Karpas-422 (cell line): ENCODE data around the gene WSCD2. TPM values are rescaled to one million over a fixed set of nuclear protein-coding genes. Genes with fewer than 3 reads are reported as not detected.

ENCODE experiments used
- DNase-seq: peaks from one replicate; pipeline ENCODE4 v3.0.0-alpha.2; 2015
- H2AFZ ChIP-seq: fragments of 200-600 bp; sonication (generic); 2 replicates; pipeline ENCODE4 v1.6.1; 2014; ENCODE audit warnings: antibody characterized with exemption, low read length, mixed read lengths
- H3K27ac ChIP-seq: fragments of 200-600 bp; sonication (generic); 2 replicates; pipeline ENCODE4 v1.5.1; 2014; ENCODE audit warnings: mild to moderate bottlenecking, low read length, moderate library complexity
- H3K27me3 ChIP-seq: fragments of 200-600 bp; sonication (generic); 2 replicates; pipeline ENCODE4 v1.6.1; 2014; ENCODE audit warnings: low read length, mixed read lengths
- H3K36me3 ChIP-seq: fragments of 200-600 bp; sonication (generic); 2 replicates; pipeline ENCODE4 v1.6.1; 2014; ENCODE audit warnings: low read length, mixed read lengths; ENCODE audit not compliant: insufficient read depth
- H3K4me1 ChIP-seq: fragments of 200-600 bp; sonication (generic); 2 replicates; pipeline ENCODE4 v1.6.1; 2014; ENCODE audit warnings: mild to moderate bottlenecking, low read length, mixed read lengths
- H3K4me2 ChIP-seq: fragments of 200-600 bp; sonication (generic); 2 replicates; pipeline ENCODE4 v1.6.1; 2014; ENCODE audit warnings: low read length, low read depth, mild to moderate bottlenecking; ENCODE audit not compliant: poor library complexity, severe bottlenecking
- H3K4me3 ChIP-seq: fragments of 200-600 bp; sonication (generic); 2 replicates; pipeline ENCODE4 v1.5.1; 2014; ENCODE audit warnings: mild to moderate bottlenecking, antibody characterized with exemption, low read length, mixed read lengths
- H3K79me2 ChIP-seq: fragments of 200-600 bp; sonication (generic); 2 replicates; pipeline ENCODE4 v1.6.1; 2014; ENCODE audit warnings: mild to moderate bottlenecking, low read length, mixed read lengths
- H3K9ac ChIP-seq: fragments of 200-600 bp; sonication (generic); 2 replicates; pipeline ENCODE4 v1.6.0; 2014; ENCODE audit warnings: low read length
- H3K9me2 ChIP-seq: fragments of 200-600 bp; sonication (generic), shearing (Covaris generic); replicated peaks from 2 replicates; pipeline ENCODE4 v1.6.0; 2014; ENCODE audit warnings: mild to moderate bottlenecking, low read length, moderate library complexity; ENCODE audit not compliant: insufficient read depth
- H3K9me3 ChIP-seq: fragments of 300-700, 200-600 bp; sonication (generic); 2 replicates; pipeline ENCODE4 v1.6.1; 2014; ENCODE audit warnings: low read length, mixed read lengths
- H4K20me1 ChIP-seq: fragments of 200-600 bp; sonication (generic); 2 replicates; pipeline ENCODE4 v1.6.1; 2014; ENCODE audit warnings: mild to moderate bottlenecking, antibody characterized with exemption, low read length, low read depth; ENCODE audit not compliant: insufficient read depth
- total RNA-seq: library from RNA; depleted of rRNA; stranded (reverse); fragments of >200 nt; shearing (Covaris generic); gene quantifications from 2 replicates; pipeline ENCODE4 v1.2.3, GENCODE V29; 2014; ENCODE audit warnings: low replicate concordance

WSCD2 gene
- total RNA-seq, 1 experiment from 2014 or later: not detected

GRCh38 chr12:108091679-108092051 lies 37.4 kb upstream of the WSCD2 start:
- Histone ChIP-seq H3K9me2 (no peaks in the 10 kb centered on the region), H3K79me2 (no peaks in the 10 kb centered on the region), H3K4me1 (no peaks in the 10 kb centered on the region), H3K4me3 (no peak overlapping the region), H3K27me3 (peaks cover 2% of the 10 kb centered on the region; the same call in 1 of the 2 replicates), H3K4me2 (no peak overlapping the region), H3K36me3 (no peaks in the 10 kb centered on the region), H3K27ac (no peak overlapping the region), H2AFZ (no peak overlapping the region), H4K20me1 (no peaks in the 10 kb centered on the region), H3K9ac (no peak overlapping the region), H3K9me3 (peaks cover 8% of the 10 kb centered on the region; the same call in 1 of the 2 replicates)
- DNase-seq: no peak

- H3K9me3 ChIP-seq: no peaks in the 10 kb centered on the region
- DNase-seq: no peak
- H3K9me2 ChIP-seq: no peaks in the 10 kb centered on the region
- H4K20me1 ChIP-seq: no peaks in the 10 kb centered on the region
- H3K4me3 ChIP-seq: no peak overlapping the region
- no peak overlapping the region for H3K4me2 ChIP-seq
- no peaks in the 10 kb centered on the region for H3K36me3 ChIP-seq
- H3K27ac ChIP-seq: no peak overlapping the region
- H2AFZ ChIP-seq: no peak overlapping the region
- H3K79me2 ChIP-seq: no peaks in the 10 kb centered on the region
- H3K9ac ChIP-seq: no peak overlapping the region
- no peaks in the 10 kb centered on the region for H3K4me1 ChIP-seq
- no peaks in the 10 kb centered on the region for H3K27me3 ChIP-seq
Observed at GRCh38 chr12:108093209-108093608, 35.9 kb upstream of the WSCD2 start.

- no peaks in the 10 kb centered on the region for H3K4me1 ChIP-seq
Observed at GRCh38 chr12:108094056-108094649, 34.9 kb upstream of the WSCD2 start.

GRCh38 chr12:108097160-108097911 lies 31.8 kb upstream of the WSCD2 start:
- H3K27ac ChIP-seq: no peak overlapping the region
- H3K9me2 ChIP-seq: no peaks in the 10 kb centered on the region
- no peaks in the 10 kb centered on the region for H3K79me2 ChIP-seq
- H2AFZ ChIP-seq: no peak overlapping the region
- no peaks in the 10 kb centered on the region for H4K20me1 ChIP-seq
- H3K4me3 ChIP-seq: no peak overlapping the region
- no peak overlapping the region for H3K9ac ChIP-seq
- H3K9me3 ChIP-seq: no peaks in the 10 kb centered on the region
- H3K27me3 ChIP-seq: no peaks in the 10 kb centered on the region
- no peak for DNase-seq
- no peak overlapping the region for H3K4me2 ChIP-seq
- no peaks in the 10 kb centered on the region for H3K36me3 ChIP-seq
- H3K4me1 ChIP-seq: no peaks in the 10 kb centered on the region

More at GRCh38 chr12:108094056-108094649, 34.9 kb upstream of the WSCD2 start:
- Histone ChIP-seq H3K4me3 (no peak overlapping the region), H3K27ac (no peak overlapping the region), H3K27me3 (no peaks in the 10 kb centered on the region), H3K4me2 (no peak overlapping the region), H3K9me2 (no peaks in the 10 kb centered on the region), H3K36me3 (no peaks in the 10 kb centered on the region), H3K9ac (no peak overlapping the region), H4K20me1 (no peaks in the 10 kb centered on the region), H3K9me3 (no peaks in the 10 kb centered on the region), H3K79me2 (no peaks in the 10 kb centered on the region), H2AFZ (no peak overlapping the region)
- DNase-seq: no peak

- no peak overlapping the region for H3K4me2 ChIP-seq
- H3K36me3 ChIP-seq: no peaks in the 10 kb centered on the region
- H2AFZ ChIP-seq: no peak overlapping the region
- H3K9me3 ChIP-seq: no peaks in the 10 kb centered on the region
- H3K27ac ChIP-seq: no peak overlapping the region
- no peaks in the 10 kb centered on the region for H3K4me1 ChIP-seq
- no peak for DNase-seq
- H3K27me3 ChIP-seq: no peaks in the 10 kb centered on the region
- H3K4me3 ChIP-seq: no peak overlapping the region
- no peaks in the 10 kb centered on the region for H4K20me1 ChIP-seq
- no peaks in the 10 kb centered on the region for H3K79me2 ChIP-seq
- no peaks in the 10 kb centered on the region for H3K9me2 ChIP-seq
- H3K9ac ChIP-seq: no peak overlapping the region
Observed at GRCh38 chr12:108098374-108098773, 30.7 kb upstream of the WSCD2 start.

- no peak overlapping the region for H3K4me3 ChIP-seq
- H3K4me2 ChIP-seq: no peak overlapping the region
- no peaks in the 10 kb centered on the region for H3K79me2 ChIP-seq
- no peak overlapping the region for H3K9ac ChIP-seq
- H3K9me3 ChIP-seq: no peaks in the 10 kb centered on the region
- H3K36me3 ChIP-seq: no peaks in the 10 kb centered on the region
- H3K9me2 ChIP-seq: no peaks in the 10 kb centered on the region
- no peaks in the 10 kb centered on the region for H4K20me1 ChIP-seq
- H2AFZ ChIP-seq: no peak overlapping the region
- H3K4me1 ChIP-seq: no peaks in the 10 kb centered on the region
- no peak overlapping the region for H3K27ac ChIP-seq
- no peaks in the 10 kb centered on the region for H3K27me3 ChIP-seq
- DNase-seq: peak; percentile 56
Observed at GRCh38 chr12:108099073-108099472, 30.0 kb upstream of the WSCD2 start.

- H3K27ac ChIP-seq: no peak overlapping the region
- H3K36me3 ChIP-seq: no peaks in the 10 kb centered on the region
- no peak overlapping the region for H3K4me2 ChIP-seq
- H4K20me1 ChIP-seq: no peaks in the 10 kb centered on the region
- DNase-seq: no peak
- H3K4me3 ChIP-seq: no peak overlapping the region
- no peaks in the 10 kb centered on the region for H3K9me2 ChIP-seq
- H3K4me1 ChIP-seq: no peaks in the 10 kb centered on the region
- no peak overlapping the region for H2AFZ ChIP-seq
- H3K79me2 ChIP-seq: no peaks in the 10 kb centered on the region
- no peaks in the 10 kb centered on the region for H3K27me3 ChIP-seq
- no peaks in the 10 kb centered on the region for H3K9me3 ChIP-seq
- H3K9ac ChIP-seq: no peak overlapping the region
Observed at GRCh38 chr12:108099778-108100489, 29.2 kb upstream of the WSCD2 start.

- Histone ChIP-seq H4K20me1 (no peaks in the 10 kb centered on the region), H3K4me3 (no peak overlapping the region), H3K9me2 (no peaks in the 10 kb centered on the region), H3K79me2 (no peaks in the 10 kb centered on the region), H3K9ac (no peak overlapping the region), H3K27ac (no peak overlapping the region), H3K27me3 (no peaks in the 10 kb centered on the region), H3K4me2 (no peak overlapping the region), H3K9me3 (no peaks in the 10 kb centered on the region), H3K36me3 (no peaks in the 10 kb centered on the region), H2AFZ (no peak overlapping the region), H3K4me1 (no peaks in the 10 kb centered on the region)
- no peak for DNase-seq
Observed at GRCh38 chr12:108101605-108102175, 27.4 kb upstream of the WSCD2 start.
